Measurements from ENCODE around the gene NRSN1. TPM values are rescaled to one million over a fixed set of nuclear protein-coding genes. Genes with fewer than 3 reads are reported as not detected.

The NRSN1 gene
- total RNA-seq, 4 donors from 2014 or later, result not detected

- H3K36me3 ChIP-seq, result no peaks in the 10 kb centered on the region
- H3K4me3 ChIP-seq, result no peak overlapping the region
- no peak for DNase-seq
- no peaks in the 10 kb centered on the region for H3K27me3 ChIP-seq
- no peak overlapping the region for H3K27ac ChIP-seq
- TF ChIP-seq POLR2A (IDR thresholded peaks at IDR 0.05) (no peak), CTCF (IDR thresholded peaks at IDR 0.05) (no peak)
- H3K4me1 ChIP-seq, result no peaks in the 10 kb centered on the region
- H3K9me3 ChIP-seq, result no peaks in the 10 kb centered on the region
These were observed 69.1 kb downstream of the NRSN1 start for GRCh38 chr6:24194978-24195700.

- DNase-seq, result no peak
- no peak overlapping the region for H3K4me3 ChIP-seq
These were observed 70.0 kb downstream of the NRSN1 start for GRCh38 chr6:24195836-24196597.

More at GRCh38 chr6:24195836-24196597, 70.0 kb downstream of the NRSN1 start:
- Histone ChIP-seq H3K9me3 (no peaks in the 10 kb centered on the region), H3K4me1 (no peaks in the 10 kb centered on the region), H3K27me3 (no peaks in the 10 kb centered on the region), H3K36me3 (no peaks in the 10 kb centered on the region), H3K27ac (no peak overlapping the region)
- no peak for TF ChIP-seq POLR2A (IDR thresholded peaks at IDR 0.05)
- no peak for TF ChIP-seq CTCF (IDR thresholded peaks at IDR 0.05)

Small RNA genes lying within 50 kb of the gene (small RNA-seq; reads per million reads assigned to genes)
- gene RF00218, result 0 reads per million in 2 donors

Other genes starting within 250 kb of the NRSN1 start
- 1 to 10 TPM in 1 of 4 donors, under 1 TPM in 3; 0.27 to 3.3 (median 0.63) TPM for gene DCDC2, start 231.8 kb downstream of the NRSN1 start, total RNA-seq

Measured in Peyer's patch (tissue), 4 donors.